ENCODE measurements around the gene TMTC2. TPM values are rescaled to one million over a fixed set of nuclear protein-coding genes. Genes with fewer than 3 reads are reported as not detected.

TMTC2 gene
- total RNA-seq, 4 donors from 2014 or later = 6.5 to 11.3 (median 8.9) TPM

GRCh38 chr12:82789674-82790073 is 103.0 kb downstream of the TMTC2 start:
- no peak for TF ChIP-seq CTCF (IDR thresholded peaks at IDR 0.05; ENCODE audit: low read depth)

GRCh38 chr12:82793751-82794281 is 107.1 kb downstream of the TMTC2 start:
- TF ChIP-seq CTCF (IDR thresholded peaks at IDR 0.05; ENCODE audit: low read depth) = no peak

- TF ChIP-seq CTCF (IDR thresholded peaks at IDR 0.05; ENCODE audit: low read depth) = no peak
Observed at GRCh38 chr12:82797480-82797879, 110.8 kb downstream of the TMTC2 start.

- TF ChIP-seq CTCF (IDR thresholded peaks at IDR 0.05; ENCODE audit: low read depth) = no peak
Observed at GRCh38 chr12:82800185-82800584, 113.5 kb downstream of the TMTC2 start.

GRCh38 chr12:82801951-82802610 is 115.4 kb downstream of the TMTC2 start:
- TF ChIP-seq CTCF (IDR thresholded peaks at IDR 0.05; ENCODE audit: low read depth) = no peak

- no peak for TF ChIP-seq CTCF (IDR thresholded peaks at IDR 0.05; ENCODE audit: low read depth)
Observed at GRCh38 chr12:82803201-82803600, 116.5 kb downstream of the TMTC2 start.

GRCh38 chr12:82804601-82805000 is 117.9 kb downstream of the TMTC2 start:
- no peak for TF ChIP-seq CTCF (IDR thresholded peaks at IDR 0.05; ENCODE audit: low read depth)

Measured in subcutaneous adipose tissue (tissue), 4 donors.